Measurements from ENCODE around the gene PES1.
"Not testable (repeated sequence)": the region's sequence is repeated elsewhere in the genome, so short reads cannot be mapped to it uniquely, and the experiment has no call there.

PES1 gene

DNA sequence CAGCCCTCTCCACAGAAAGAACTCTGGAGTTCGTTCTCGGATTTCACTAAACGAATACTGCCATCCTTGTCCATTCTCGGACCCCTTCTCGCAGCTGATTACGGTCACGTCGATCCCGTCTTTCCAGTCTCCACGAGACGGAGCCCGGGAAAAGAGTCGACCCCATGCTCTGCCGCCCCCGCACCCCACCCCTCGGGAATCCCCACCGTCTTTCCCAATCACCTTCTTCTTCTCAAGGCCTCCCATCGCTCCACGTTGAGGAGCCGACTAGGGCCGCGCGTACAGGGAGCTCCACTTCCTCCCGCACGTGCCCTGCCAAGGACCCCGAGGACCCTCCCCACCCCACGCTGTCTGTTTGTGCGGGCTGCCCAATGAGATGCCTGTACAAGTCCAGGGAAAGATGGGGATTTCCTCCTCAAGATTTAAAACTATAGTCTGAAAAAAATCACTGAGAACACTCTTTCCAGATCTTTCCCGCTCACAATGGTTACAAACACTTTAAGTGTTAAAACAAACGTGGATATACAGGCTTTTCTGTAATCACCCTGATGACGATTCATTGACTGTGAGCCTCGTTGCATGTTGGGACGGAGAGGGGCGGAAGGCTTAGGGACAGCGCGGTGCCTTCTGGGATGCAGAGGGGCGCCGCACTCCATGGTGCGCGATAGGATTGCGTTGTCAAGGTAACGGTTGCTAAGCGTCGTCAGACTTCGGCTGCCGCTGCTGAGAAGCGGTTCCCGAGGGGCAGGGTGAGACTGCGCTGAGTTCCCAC lies at the start of gene PES1:
Gene PES1 (minus strand): TSS at position 323 of the 772 bp plus-strand sequence. CDS start 77 bp downstream, at position 246.
- peak; percentile 92 for DNase-seq (ENCODE audit: low read depth)

DNA sequence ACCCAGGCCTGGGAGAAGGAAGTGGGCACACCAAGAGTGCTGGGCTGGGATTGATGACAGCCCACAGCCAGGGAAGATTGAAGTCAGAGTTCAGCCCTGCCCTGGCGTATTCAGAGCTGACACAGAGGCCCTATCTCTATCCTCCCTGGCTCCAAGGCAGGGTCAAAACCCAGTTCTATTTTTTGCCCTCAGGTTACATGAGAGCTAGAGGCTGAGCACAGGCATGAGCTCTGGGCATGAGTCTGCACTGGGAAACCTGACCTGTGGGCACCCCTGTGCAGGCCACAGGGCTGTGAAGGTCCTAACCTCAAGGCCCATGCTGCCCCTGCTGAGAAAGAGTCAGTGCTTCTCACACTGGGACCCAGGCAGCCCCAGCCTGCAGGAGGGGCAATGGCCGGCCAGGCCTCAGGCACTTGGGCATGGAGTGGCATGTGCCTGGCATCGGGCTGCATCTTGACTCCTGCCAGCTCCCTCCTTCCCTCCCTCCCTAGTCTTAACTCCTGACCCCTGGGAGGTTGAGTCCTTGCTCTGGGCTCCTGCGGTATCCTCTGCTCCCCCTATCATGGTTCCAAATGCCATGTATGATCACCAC lies 49.2 kb upstream of the PES1 start:
- DNase-seq (ENCODE audit: low read depth): no peak

DNA sequence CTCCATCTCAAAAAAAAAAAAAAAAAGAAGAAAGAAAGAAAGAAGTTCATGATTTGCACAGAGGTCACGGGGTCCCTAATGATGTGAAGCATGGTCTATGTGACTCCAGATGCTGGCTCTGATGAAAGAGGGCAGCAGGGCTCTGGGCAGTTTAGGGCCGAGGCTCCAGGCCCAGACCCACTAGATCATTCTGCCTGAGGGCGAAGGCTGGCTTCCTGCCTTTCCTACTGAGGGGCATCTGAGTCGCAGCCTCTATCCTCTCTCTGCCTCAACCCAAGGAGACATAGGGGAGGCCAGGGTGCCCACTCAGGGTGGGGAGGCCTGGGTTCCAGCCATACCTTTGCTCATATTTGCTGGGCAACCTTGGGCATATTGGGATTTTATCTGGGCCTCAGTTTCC lies 48.7 kb upstream of the PES1 start:
- no peak for DNase-seq (ENCODE audit: low read depth)

DNA sequence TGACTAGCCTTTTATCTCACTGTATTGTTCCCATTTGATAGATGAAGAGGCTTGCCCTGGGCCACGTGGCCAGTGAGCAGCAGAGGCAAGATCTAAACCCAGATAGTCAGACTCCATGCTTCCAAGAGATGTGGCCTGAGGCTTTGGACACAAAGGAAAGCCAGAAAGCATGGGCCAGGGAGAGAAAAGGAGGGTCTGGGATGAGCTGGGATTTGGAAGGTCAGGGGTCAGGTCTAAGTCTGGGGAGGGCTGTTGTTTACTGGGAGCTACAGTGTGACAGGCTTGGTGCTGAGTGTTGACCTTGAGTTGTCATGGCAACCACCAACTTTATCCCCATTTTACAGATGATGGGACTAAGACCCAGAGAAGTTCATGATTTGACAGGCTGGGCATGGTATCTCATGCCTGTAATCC lies 46.0 kb upstream of the PES1 start:
- no peak for DNase-seq (ENCODE audit: low read depth)

DNA sequence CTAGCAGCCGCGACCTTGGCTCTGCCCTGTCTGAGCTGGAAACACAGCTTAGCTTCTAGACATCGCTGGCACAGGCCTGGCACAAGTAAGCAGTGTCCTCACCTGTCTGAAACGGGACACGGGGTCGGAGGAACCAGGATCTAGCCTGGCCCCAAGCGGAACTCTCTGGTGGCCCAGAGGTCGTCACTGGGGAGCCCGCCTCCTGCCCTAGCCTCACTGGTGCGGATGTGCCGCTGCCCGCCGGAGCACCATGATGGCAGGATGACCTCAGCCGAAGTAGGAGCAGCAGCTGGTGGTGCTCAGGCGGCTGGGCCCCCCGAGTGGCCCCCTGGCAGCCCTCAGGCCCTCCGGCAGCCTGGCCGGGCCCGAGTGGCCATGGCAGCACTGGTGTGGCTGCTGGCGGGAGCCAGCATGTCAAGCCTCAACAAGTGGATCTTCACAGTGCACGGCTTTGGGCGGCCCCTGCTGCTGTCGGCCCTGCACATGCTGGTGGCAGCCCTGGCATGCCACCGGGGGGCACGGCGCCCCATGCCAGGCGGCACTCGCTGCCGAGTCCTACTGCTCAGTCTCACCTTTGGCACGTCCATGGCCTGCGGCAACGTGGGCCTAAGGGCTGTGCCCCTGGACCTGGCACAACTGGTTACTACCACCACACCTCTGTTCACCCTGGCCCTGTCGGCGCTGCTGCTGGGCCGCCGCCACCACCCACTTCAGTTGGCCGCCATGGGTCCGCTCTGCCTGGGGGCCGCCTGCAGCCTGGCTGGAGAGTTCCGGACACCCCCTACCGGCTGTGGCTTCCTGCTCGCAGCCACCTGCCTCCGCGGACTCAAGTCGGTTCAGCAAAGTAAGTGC lies 44.7 kb upstream of the PES1 start:
- DNase-seq (ENCODE audit: low read depth): no peak

DNA sequence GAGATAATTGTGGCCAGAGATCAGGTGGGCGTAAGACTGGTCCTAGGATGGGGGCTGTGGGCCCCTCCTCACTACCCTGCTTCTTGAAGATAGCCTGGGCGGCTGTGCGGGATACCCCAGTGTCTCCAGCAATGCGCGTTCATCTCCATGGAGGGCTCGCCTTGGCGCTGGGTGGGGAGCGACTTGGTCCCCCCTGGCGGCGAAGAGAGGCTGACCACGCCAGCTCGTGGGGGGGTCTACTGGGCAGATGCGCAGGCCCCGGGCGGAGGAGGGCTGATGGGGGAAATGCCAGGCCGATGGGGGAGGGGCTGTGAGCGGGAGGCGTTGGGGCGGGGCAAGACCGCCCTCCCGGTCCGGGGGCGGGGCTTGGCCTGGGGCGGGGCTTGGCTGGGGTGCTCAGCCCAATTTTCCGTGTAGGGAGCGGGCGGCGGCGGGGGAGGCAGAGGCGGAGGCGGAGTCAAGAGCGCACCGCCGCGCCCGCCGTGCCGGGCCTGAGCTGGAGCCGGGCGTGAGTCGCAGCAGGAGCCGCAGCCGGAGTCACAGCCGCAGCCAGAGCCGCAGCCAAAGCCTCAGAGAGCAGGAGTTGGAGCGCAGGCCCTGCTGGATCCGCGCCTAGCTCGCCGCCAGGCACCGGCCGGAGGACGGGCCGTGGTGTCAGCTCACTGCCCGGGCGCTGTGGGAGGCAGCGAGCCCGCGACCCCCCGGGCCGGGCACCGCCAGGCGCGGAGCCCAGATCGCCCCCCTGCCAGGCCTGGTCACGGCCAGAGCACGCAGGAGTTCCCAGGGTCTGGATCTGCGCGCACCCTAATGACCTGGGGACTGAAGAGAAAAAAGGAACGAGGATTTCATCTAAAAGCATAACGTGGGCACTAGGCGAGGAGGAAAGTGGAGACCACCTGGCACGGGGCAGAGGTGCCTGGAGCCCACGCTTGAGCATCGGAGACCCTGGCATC lies 43.8 kb upstream of the PES1 start, which contains the start of gene SLC35E4:
Gene SLC35E4 (plus strand): TSS at position 509 of the 953 bp plus-strand sequence. CDS start 670 bp downstream, outside the sequence.
- DNase-seq (ENCODE audit: low read depth): peak; percentile 94

DNA sequence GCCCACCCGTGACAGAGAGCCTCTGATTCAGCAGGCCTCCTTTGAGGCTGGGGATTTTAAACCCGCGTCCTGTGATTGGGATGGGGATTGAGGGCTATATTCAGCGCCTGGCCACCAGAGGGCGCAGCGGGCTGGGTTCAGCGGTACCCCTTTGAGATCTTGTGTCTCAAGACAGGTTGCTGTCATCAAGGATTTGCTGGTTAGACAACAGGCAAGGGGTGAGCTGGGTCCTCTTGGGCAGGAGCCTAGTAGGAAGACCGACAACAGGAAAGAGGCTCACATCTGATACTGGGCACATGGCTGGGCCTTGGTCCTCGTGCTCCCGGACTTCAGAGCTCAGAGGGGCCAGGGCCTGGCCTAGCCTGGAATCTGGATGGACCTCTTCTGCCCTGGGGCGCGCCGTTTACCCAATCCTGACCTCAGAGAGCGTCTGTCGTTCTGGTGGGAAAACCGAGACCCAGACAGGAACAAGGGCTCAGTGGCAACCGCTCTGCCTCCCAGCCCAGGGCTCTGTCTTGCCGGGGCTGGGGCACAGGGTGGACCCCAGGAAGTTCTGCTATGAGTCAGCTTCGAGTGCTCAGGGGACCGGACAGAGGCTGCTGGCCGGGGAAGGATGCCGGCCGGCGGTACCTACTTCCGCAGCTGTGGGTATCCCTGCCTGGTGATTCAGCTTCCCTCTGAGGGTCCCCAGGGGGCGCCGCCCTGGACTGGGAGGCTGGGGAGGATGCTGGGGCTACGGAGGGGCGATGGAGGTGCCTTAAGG lies 42.9 kb upstream of the PES1 start:
- peak; percentile 84 for DNase-seq (ENCODE audit: low read depth)

DNA sequence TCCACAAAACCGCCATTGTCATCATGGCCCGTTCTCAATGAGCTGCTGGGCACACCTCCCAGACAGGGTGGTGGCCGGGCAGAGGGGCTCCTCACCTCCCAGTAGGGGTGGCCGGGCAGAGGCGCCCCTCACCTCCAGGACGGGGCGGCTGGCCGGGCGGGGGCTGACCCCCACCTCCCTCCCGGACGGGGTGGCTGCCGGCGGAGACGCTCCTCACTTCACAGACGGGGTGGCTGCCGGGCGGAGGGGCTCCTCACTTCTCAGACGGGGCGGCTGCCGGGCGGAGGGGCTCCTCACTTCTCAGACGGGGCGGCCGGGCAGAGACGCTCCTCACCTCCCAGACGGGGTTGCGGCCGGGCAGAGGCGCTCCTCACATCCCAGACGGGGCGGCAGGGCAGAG lies 39.8 kb upstream of the PES1 start:
- DNase-seq (ENCODE audit: low read depth): not testable (repeated sequence)

DNA sequence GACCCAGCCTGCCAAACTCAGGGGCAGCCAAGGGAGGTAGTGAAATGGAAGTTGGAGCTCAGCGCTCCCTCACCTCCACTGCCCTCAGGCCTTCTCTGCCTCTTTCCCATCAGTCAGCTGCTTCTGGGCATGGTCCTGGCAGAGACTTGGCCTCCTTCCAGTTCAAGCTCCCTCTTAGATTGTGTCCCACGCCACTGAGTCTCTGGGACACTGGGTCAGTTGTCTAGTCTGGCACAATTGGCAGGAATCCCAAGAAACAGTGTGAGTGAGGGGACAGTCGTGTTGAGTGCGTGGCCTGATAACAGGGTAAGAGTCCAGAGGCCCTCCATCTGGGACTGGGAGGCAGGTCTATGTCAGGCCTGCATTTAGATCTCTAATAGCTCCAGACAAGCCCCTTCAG lies 36.8 kb upstream of the PES1 start:
- DNase-seq (ENCODE audit: low read depth): no peak

DNA sequence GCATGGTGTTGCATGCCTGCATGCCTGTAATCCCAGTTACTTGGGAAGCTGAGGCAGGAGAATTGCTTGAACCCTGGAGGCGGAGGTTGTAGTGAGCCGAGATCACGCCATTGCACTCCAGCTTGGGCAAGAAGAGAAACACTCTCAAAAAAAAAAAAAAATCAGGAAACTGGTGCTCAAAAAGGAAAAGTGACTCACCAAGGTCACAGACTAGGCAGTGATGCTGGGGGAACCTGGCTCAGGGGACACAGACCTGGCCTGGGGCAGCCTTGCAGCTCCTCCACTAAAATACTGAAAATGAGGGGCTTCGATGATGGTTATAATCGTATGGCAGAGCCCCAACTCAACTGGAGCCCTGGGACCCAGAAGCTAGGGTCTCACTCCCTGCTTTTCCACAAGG lies 35.8 kb upstream of the PES1 start:
- no peak for DNase-seq (ENCODE audit: low read depth)

DNA sequence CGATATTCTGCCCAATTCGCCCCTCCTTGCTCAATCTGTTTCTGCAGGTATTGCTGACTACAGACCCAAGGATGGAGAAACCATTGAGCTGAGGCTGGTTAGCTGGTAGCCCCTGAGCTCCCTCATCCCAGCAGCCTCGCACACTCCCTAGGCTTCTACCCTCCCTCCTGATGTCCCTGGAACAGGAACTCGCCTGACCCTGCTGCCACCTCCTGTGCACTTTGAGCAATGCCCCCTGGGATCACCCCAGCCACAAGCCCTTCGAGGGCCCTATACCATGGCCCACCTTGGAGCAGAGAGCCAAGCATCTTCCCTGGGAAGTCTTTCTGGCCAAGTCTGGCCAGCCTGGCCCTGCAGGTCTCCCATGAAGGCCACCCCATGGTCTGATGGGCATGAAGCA lies 34.7 kb upstream of the PES1 start:
- DNase-seq (ENCODE audit: low read depth): no peak

DNA sequence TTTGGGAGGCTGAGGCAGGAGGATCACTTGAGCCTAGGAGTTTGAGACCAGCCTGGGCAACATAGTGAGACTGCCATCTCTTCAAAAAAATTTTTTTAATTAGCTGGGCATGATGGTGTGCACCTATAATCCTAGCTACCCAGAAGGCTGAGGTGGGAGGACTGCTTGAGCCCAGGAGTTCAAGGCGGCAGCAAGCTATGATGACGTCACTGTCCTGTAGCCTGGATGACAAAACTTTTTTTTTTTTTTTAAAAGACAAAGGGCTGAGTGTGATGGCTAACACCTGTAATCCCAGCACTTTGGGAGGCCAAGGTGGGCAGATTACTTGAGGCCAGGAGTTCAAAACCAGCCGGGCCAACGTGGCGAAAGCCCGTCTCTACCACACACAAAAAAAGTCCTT lies 28.2 kb upstream of the PES1 start:
- not testable (repeated sequence) for DNase-seq (ENCODE audit: low read depth)

DNA sequence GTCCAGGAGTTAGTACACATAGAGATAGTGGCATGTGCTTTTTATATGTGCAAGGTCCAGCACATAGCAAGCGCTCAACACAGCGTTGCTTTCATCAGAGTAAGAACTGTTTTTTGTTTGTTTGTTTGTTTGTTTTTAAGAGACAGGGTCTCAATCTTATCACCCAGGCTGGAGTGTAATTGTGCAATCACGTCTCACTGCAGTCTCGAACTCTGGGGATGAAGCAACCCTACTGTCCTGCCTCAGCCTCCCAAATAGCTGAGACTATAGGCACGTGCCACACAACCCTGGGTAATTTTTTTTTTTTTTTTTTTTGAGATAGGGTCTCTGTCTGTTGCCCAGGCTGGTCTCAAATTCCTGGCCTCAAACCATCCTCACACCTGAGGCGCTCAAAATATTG lies 26.1 kb upstream of the PES1 start:
- no peak for DNase-seq (ENCODE audit: low read depth)

DNA sequence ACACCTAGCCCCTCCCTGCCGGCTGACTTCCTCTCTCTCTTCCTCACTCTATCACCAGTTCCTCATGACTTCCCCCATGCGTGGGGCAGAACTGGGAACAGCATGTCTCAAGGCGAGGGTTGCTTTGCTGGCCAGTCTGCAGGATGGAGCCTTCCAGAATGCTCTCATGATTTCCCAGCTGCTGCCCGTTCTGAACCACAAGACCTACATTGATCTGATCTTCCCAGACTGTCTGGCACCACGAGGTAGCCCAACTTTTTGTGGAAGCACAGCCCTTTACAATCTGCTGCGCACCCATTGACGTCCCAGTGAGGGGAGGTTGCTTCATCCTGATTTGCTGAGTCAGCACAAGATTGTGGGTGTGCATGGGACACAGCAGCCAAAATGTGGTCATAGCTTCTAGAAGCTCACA lies 23.8 kb upstream of the PES1 start:
- no peak for DNase-seq (ENCODE audit: low read depth)

DNA sequence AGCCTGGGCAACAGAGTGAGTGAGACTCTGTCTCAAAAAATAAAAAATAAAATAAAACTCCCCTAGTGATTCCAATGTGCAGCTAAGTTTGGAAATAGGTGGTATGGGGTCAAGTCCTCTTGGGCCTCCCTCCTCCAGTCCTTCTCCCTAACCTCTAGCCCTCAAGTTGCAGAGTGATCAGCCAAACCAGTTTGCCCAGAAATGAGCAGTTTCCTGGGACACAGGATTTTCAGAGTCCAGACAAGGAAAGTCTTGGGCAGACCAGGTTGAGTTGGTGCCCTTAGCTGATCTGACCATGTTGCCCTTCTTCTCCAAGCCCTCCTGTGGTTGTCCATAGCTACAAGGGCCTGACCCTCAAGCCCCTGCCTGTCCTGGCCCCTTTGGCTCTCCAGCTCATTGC lies 23.2 kb upstream of the PES1 start:
- DNase-seq (ENCODE audit: low read depth): no peak

DNA sequence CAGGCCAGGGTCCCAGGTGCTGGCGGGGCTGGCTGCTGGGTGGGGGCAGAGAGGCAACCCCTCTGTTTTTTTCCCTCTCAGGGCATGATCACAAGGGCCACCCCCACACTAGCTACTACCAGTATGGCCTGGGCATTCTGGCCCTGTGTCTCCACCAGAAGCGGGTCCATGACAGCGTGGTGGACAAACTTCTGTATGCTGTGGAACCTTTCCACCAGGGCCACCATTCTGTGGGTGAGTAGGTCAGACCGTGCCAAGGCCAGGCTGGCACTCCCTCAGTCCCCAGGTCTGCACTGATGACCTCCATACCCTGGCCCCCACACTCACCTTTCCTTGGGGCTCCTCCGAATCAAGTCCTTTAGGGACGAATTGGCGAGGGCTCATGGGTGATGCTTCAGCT lies 22.6 kb upstream of the PES1 start:
- DNase-seq (ENCODE audit: low read depth): no peak

DNA sequence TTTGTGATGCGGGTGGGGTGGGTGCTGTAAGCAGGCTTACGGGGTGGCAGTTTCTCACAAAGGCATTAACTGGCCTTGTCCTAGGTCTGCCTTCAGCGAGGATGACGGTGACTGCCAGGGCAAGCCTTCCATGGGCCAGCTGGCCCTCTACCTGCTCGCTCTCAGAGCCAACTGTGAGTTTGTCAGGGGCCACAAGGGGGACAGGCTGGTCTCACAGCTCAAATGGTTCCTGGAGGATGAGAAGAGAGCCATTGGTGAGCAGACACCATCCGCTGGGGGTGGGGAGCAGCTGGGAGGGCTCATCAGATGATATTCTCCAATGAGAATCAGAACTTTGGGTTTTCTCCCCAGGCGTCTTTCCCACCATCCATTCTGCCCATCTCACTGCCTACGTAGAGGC lies 21.1 kb upstream of the PES1 start:
- no peak for DNase-seq (ENCODE audit: low read depth)

DNA sequence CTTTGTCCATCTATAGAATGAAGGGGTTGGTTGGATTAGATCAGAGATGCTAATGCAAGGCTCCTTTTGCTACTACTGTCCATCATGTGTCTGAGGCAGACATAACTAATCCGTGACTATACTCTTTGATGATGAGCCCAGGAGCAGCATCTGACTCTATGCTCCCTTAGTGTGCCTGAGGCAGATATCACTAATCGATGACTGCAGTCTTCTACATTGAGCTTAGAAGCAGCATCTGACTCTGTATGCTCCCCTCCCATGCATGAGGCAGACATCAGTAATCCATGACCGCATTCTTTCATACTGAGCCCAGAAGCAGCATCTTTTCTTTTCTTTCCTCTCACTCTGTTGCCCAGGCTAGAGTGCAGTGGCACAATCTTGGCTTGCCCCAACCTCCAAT lies 19.5 kb upstream of the PES1 start:
- no peak for DNase-seq (ENCODE audit: low read depth)

DNA sequence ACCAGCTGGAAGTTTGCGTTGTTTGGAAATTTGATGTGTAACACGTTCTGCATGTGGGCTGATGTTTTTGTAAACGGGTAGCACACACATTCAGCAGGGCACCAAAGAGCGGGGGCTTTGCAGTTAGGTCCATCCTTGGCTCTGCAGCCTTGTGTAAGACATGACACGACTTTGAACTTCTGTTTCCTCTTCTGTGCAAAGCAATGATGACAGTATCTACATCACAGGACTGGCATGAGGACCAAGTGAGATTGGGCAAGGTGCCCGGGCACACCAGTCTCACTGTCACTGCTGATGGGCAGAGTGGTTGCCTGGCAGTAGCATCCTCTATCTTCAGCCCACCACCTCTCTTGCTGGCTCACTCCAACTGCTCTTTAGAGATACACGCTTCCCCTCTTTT lies 18.6 kb upstream of the PES1 start:
- DNase-seq (ENCODE audit: low read depth): no peak

DNA sequence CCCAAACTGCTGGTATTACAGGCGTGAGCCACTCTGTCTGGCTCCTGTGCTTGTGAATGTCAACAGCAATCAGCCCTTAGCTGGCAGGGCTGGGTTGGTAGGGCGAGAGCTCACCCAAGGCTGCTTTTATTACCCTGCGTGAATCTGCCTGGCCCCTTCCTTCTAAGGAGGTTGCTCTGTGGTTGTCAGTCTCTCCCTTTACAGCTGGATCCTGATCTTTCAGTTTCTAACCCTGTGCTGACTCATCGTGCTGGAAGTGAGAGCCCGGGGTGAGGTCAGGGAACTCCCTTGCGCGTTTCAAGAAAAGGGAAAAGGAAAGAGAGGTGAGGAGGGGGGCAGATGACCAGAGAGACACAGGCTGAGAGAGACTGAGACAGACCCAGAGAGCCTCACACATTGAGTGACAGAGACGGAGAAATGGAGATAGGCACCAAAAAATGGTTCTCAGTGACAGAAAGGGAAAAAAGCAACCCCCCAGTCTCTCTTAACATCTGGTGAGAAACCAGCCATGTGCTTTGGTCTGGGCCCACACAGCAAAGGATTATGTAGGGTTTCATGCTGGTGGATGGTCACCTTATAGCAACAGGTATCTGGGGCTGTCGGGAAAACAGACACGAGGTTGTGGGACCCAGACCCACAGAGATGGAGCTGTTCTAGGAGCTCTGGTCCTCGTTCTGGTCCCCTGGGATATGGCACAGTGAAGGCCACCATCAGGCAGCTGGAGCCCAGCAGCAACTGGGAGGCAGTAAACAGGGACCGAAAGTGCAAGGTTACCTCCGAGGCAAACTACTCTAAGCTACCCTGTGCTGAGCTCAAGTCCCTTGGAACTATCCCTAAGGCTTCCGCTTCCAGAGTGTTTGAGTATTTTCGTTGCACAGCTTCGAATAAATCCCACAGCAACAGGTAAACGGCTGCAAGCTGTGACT lies 17.8 kb upstream of the PES1 start:
- no peak for DNase-seq (ENCODE audit: low read depth)
